IMR-90 (cell line): ENCODE data around the gene EFS.

Source experiments
- CEBPB ChIP-seq: IDR thresholded peaks from 2 replicates; pipeline ENCODE4 v1.6.1; 2012; ENCODE audit warnings: low read depth, low read length, improper control_type of control experiment
- CTCF ChIP-seq: conservative IDR thresholded peaks from 2 replicates; pipeline ENCODE4 v1.5.1; 2012; ENCODE audit warnings: mild to moderate bottlenecking, low read depth, low read length, improper control_type of control experiment
- ELK1 ChIP-seq: fragments of 150-350 bp; IDR thresholded peaks from 2 replicates; pipeline ENCODE4 v1.6.1; 2016; ENCODE audit warnings: low read depth, mild to moderate bottlenecking, low read length, moderate library complexity, borderline replicate concordance
- FOS ChIP-seq: fragments of 150-350 bp; IDR thresholded peaks from 2 replicates; pipeline ENCODE4 v1.6.1; 2016; ENCODE audit warnings: low read depth, low read length
- MAFK ChIP-seq: IDR thresholded peaks from 2 replicates; pipeline ENCODE4 v1.6.1; 2012; ENCODE audit warnings: low read depth, low read length, improper control_type of control experiment
- MAZ ChIP-seq: IDR thresholded peaks from 2 replicates; pipeline ENCODE4 v1.6.1; 2012; ENCODE audit warnings: low read depth, mild to moderate bottlenecking, low read length, improper control_type of control experiment, moderate library complexity, borderline replicate concordance
- MXI1 ChIP-seq: IDR thresholded peaks from 2 replicates; pipeline ENCODE4 v1.6.1; 2012; ENCODE audit warnings: low read depth, mild to moderate bottlenecking, low read length, moderate library complexity, borderline replicate concordance
- NFE2L2 ChIP-seq: fragments of 150-350 bp; IDR thresholded peaks from 2 replicates; pipeline ENCODE4 v1.6.1; 2016; ENCODE audit warnings: low read depth, mild to moderate bottlenecking, low read length
- POLR2A ChIP-seq: IDR thresholded peaks from 2 replicates; pipeline ENCODE4 v1.6.1; 2012; ENCODE audit warnings: mild to moderate bottlenecking, low read depth, low read length
- RCOR1 ChIP-seq: IDR thresholded peaks from 2 replicates; pipeline ENCODE4 v1.6.1; 2012; ENCODE audit warnings: mild to moderate bottlenecking, low read length, improper control_type of control experiment; ENCODE audit not compliant: insufficient replicate concordance
- RFX5 ChIP-seq: IDR thresholded peaks from 2 replicates; pipeline ENCODE4 v1.8.0; 2012; ENCODE audit warnings: low read depth, mild to moderate bottlenecking, low read length, moderate library complexity
- SMC3 ChIP-seq: fragments of 150-350 bp; IDR thresholded peaks from 2 replicates; pipeline ENCODE4 v1.6.1; 2016; ENCODE audit warnings: low read depth, mild to moderate bottlenecking, antibody characterized with exemption, low read length, moderate library complexity
- USF2 ChIP-seq: fragments of 150-350 bp; IDR thresholded peaks from 2 replicates; pipeline ENCODE4 v1.6.1; 2017; ENCODE audit warnings: mild to moderate bottlenecking, antibody characterized with exemption, low read length, low read depth

- no peak for TF ChIP-seq MAFK
- no peak for TF ChIP-seq CTCF
- TF ChIP-seq POLR2A, result no peak
- TF ChIP-seq USF2, result no peak
- no peak for TF ChIP-seq RCOR1
- no peak for TF ChIP-seq SMC3
- no peak for TF ChIP-seq CEBPB
- TF ChIP-seq MXI1, result no peak
- no peak for TF ChIP-seq ELK1
- no peak for TF ChIP-seq FOS
- no peak for TF ChIP-seq RFX5
- TF ChIP-seq NFE2L2, result no peak
- TF ChIP-seq MAZ, result no peak
Observed at GRCh38 chr14:23382276-23382675, 17.3 kb upstream of the EFS start.
